ENCODE data around the gene PRSS27.

- TF ChIP-seq EP300 (IDR thresholded peaks at IDR 0.05) (no peak), POLR2A (IDR thresholded peaks at IDR 0.05) (no peak)
Observed at GRCh38 chr16:2720719-2721633, 952 bp upstream of the PRSS27 start.
